ENCODE measurements around the gene KCNN2. TPM values are rescaled to one million over a fixed set of nuclear protein-coding genes. Genes with fewer than 3 reads are reported as not detected.

The KCNN2 gene
- polyA plus RNA-seq, 1 donor from 2014 or later, result 1.0 TPM

DNA sequence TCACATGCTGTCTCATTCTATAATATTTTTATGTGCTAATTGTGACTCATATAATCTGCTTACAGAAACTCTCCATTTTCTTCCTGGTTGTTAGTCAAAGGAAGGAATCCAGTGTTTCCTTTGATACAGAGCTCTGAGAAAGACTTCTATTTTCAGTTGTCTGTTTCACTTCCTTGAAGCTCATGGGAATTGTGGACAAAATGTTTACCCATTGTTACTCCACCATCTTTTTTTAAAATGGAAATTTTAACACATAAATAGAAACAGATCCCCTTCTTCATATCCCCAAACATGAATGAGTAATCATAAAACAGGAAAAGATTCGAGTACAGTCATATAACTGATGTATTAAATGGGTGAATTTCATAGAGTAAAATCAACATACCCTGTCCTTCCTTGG lies 42.0 kb upstream of the KCNN2 start:
- H2AFZ ChIP-seq (ENCODE audit: low read depth, low read length), result no peak overlapping the region
- H3K9ac ChIP-seq (ENCODE audit: low read length), result no peak overlapping the region
- no peak overlapping the region for H3K4me2 ChIP-seq (ENCODE audit: low read length)
- TF ChIP-seq MXI1 (conservative IDR thresholded peaks at IDR 0.05; ENCODE audit: poor library complexity, severe bottlenecking) (no peak), SMC3 (conservative IDR thresholded peaks at IDR 0.05; ENCODE audit: poor library complexity) (no peak), POLR2AphosphoS5 (IDR thresholded peaks at IDR 0.05) (no peak), EZH2 (IDR thresholded peaks at IDR 0.05; ENCODE audit: borderline replicate concordance, insufficient read depth, low read length, poor library complexity, severe bottlenecking) (no peak), EP300 (conservative IDR thresholded peaks at IDR 0.05; ENCODE audit: poor library complexity, severe bottlenecking) (no peak), RAD21 (conservative IDR thresholded peaks at IDR 0.05) (no peak), TAF1 (IDR thresholded peaks at IDR 0.05; ENCODE audit: low read depth) (no peak)
- TF ChIP-seq, protein P1, sequence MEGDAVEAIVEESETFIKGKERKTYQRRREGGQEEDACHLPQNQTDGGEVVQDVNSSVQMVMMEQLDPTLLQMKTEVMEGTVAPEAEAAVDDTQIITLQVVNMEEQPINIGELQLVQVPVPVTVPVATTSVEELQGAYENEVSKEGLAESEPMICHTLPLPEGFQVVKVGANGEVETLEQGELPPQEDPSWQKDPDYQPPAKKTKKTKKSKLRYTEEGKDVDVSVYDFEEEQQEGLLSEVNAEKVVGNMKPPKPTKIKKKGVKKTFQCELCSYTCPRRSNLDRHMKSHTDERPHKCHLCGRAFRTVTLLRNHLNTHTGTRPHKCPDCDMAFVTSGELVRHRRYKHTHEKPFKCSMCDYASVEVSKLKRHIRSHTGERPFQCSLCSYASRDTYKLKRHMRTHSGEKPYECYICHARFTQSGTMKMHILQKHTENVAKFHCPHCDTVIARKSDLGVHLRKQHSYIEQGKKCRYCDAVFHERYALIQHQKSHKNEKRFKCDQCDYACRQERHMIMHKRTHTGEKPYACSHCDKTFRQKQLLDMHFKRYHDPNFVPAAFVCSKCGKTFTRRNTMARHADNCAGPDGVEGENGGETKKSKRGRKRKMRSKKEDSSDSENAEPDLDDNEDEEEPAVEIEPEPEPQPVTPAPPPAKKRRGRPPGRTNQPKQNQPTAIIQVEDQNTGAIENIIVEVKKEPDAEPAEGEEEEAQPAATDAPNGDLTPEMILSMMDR (IDR thresholded peaks at IDR 0.05; ENCODE audit: poor library complexity, severe bottlenecking), result no peak
- TF ChIP-seq, protein P2, sequence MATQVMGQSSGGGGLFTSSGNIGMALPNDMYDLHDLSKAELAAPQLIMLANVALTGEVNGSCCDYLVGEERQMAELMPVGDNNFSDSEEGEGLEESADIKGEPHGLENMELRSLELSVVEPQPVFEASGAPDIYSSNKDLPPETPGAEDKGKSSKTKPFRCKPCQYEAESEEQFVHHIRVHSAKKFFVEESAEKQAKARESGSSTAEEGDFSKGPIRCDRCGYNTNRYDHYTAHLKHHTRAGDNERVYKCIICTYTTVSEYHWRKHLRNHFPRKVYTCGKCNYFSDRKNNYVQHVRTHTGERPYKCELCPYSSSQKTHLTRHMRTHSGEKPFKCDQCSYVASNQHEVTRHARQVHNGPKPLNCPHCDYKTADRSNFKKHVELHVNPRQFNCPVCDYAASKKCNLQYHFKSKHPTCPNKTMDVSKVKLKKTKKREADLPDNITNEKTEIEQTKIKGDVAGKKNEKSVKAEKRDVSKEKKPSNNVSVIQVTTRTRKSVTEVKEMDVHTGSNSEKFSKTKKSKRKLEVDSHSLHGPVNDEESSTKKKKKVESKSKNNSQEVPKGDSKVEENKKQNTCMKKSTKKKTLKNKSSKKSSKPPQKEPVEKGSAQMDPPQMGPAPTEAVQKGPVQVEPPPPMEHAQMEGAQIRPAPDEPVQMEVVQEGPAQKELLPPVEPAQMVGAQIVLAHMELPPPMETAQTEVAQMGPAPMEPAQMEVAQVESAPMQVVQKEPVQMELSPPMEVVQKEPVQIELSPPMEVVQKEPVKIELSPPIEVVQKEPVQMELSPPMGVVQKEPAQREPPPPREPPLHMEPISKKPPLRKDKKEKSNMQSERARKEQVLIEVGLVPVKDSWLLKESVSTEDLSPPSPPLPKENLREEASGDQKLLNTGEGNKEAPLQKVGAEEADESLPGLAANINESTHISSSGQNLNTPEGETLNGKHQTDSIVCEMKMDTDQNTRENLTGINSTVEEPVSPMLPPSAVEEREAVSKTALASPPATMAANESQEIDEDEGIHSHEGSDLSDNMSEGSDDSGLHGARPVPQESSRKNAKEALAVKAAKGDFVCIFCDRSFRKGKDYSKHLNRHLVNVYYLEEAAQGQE (IDR thresholded peaks at IDR 0.05; ENCODE audit: borderline replicate concordance), result no peak
- H3K4me3 ChIP-seq (ENCODE audit: low read length), result no peak overlapping the region
- H3K27ac ChIP-seq (ENCODE audit: low read length), result no peak overlapping the region
- H3K79me2 ChIP-seq (replicated peaks; ENCODE audit: insufficient read depth, low read length), result no peaks in the 10 kb centered on the region
- H3K9me2 ChIP-seq (ENCODE audit: insufficient read depth, low read length), result no peaks in the 10 kb centered on the region
- no peaks in the 10 kb centered on the region for H4K20me1 ChIP-seq (ENCODE audit: insufficient read depth)
- H3K27me3 ChIP-seq (ENCODE audit: insufficient read depth, low read depth, low read length), result no peaks in the 10 kb centered on the region
- no peaks in the 10 kb centered on the region for H3K36me3 ChIP-seq (ENCODE audit: insufficient read depth, low read length)
- H3K9me3 ChIP-seq (ENCODE audit: low read length), result no peaks in the 10 kb centered on the region
- H3F3A ChIP-seq (ENCODE audit: insufficient read depth, low read length, poor library complexity, severe bottlenecking), result no peaks in the 10 kb centered on the region

DNA sequence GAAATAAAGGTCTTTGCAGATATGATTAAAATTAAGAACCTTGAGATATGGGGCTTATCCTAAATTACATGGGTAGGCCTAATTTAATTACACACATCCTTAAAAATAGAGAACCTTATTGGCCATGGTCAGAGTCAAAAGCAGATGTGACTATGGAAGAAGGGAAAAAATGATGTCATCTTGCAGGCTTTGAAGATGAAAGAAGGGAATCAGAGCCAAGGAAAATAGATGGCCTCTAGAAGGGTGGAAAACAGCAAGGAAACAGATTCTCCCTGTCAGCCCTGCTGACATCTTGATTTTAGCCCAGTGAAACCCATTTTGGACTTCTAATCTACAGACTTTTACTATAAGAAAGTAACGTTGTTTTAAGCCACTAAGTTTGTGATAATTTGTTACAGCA lies 37.6 kb upstream of the KCNN2 start:
- Histone ChIP-seq H3K4me3 (ENCODE audit: low read length) (no peak overlapping the region), H3F3A (ENCODE audit: insufficient read depth, low read length, poor library complexity, severe bottlenecking) (no peaks in the 10 kb centered on the region), H3K9me3 (ENCODE audit: low read length) (no peaks in the 10 kb centered on the region), H3K27me3 (ENCODE audit: insufficient read depth, low read depth, low read length) (no peaks in the 10 kb centered on the region), H3K79me2 (replicated peaks; ENCODE audit: insufficient read depth, low read length) (no peaks in the 10 kb centered on the region), H3K36me3 (ENCODE audit: insufficient read depth, low read length) (no peaks in the 10 kb centered on the region), H3K9me2 (ENCODE audit: insufficient read depth, low read length) (no peaks in the 10 kb centered on the region), H3K4me2 (ENCODE audit: low read length) (no peak overlapping the region), H4K20me1 (ENCODE audit: insufficient read depth) (no peaks in the 10 kb centered on the region), H3K27ac (ENCODE audit: low read length) (no peak overlapping the region), H3K9ac (ENCODE audit: low read length) (no peak overlapping the region), H2AFZ (ENCODE audit: low read depth, low read length) (no peak overlapping the region)
- no peak for TF ChIP-seq TAF1 (IDR thresholded peaks at IDR 0.05; ENCODE audit: low read depth)
- TF ChIP-seq MXI1 (conservative IDR thresholded peaks at IDR 0.05; ENCODE audit: poor library complexity, severe bottlenecking), result no peak
- TF ChIP-seq, protein P2 (IDR thresholded peaks at IDR 0.05; ENCODE audit: borderline replicate concordance), result no peak
- TF ChIP-seq, protein P1 (IDR thresholded peaks at IDR 0.05; ENCODE audit: poor library complexity, severe bottlenecking), result no peak
- TF ChIP-seq RAD21 (conservative IDR thresholded peaks at IDR 0.05), result no peak
- no peak for TF ChIP-seq POLR2AphosphoS5 (IDR thresholded peaks at IDR 0.05)
- no peak for TF ChIP-seq EZH2 (IDR thresholded peaks at IDR 0.05; ENCODE audit: borderline replicate concordance, insufficient read depth, low read length, poor library complexity, severe bottlenecking)
- no peak for TF ChIP-seq EP300 (conservative IDR thresholded peaks at IDR 0.05; ENCODE audit: poor library complexity, severe bottlenecking)
- TF ChIP-seq SMC3 (conservative IDR thresholded peaks at IDR 0.05; ENCODE audit: poor library complexity), result no peak
